Breast epithelium (tissue), 3 donors: ENCODE results near the gene NAV3.

Source experiments
- CTCF ChIP-seq, 3 donors: fragments of 450-650 bp; IDR thresholded peaks; one replicate each; pipeline ENCODE4 v1.5.1; 2016 to 2017; ENCODE audit warnings: antibody characterized with exemption in 3 of 3, mild to moderate bottlenecking in 3 of 3, moderate library complexity in 3 of 3
- POLR2A ChIP-seq: fragments of 450-650 bp; IDR thresholded peaks from one replicate; pipeline ENCODE4 v1.6.1; 2016; ENCODE audit warnings: antibody characterized with exemption, mild to moderate bottlenecking, moderate library complexity

- TF ChIP-seq CTCF (IDR thresholded peaks at IDR 0.05) (no peak), POLR2A (no peak)
Measured at GRCh38 chr12:77968021-77968420, 137.3 kb downstream of the NAV3 start.
